Neuronal stem cell (in vitro differentiated cells): Measurements from ENCODE around the gene FAM3D.

Experiments
- DNase-seq: peaks from one replicate; pipeline ENCODE4 v3.0.0-alpha.2; 2013; ENCODE audit warnings: low spot score
- H2AFZ ChIP-seq: one replicate; pipeline ENCODE4 v1.6.1; 2013; ENCODE audit warnings: mild to moderate bottlenecking, low read length, inconsistent platforms
- H2AK5ac ChIP-seq: 2 replicates; pipeline ENCODE4 v1.6.1; 2013; ENCODE audit warnings: low read depth, mild to moderate bottlenecking, inconsistent platforms, low read length, moderate library complexity, mixed read lengths
- H2BK120ac ChIP-seq: 2 replicates; pipeline ENCODE4 v1.6.1; 2013; ENCODE audit warnings: low read depth, mild to moderate bottlenecking, inconsistent platforms, low read length, moderate library complexity, mixed read lengths
- H2BK12ac ChIP-seq: one replicate; pipeline ENCODE4 v1.6.1; 2013; ENCODE audit warnings: low read length, inconsistent platforms
- H2BK15ac ChIP-seq: 2 replicates; pipeline ENCODE4 v1.6.1; 2013; ENCODE audit warnings: mild to moderate bottlenecking, low read length, inconsistent platforms, mixed read lengths
- H2BK5ac ChIP-seq: one replicate; pipeline ENCODE4 v1.6.1; 2013; ENCODE audit warnings: inconsistent platforms, mild to moderate bottlenecking, low read length, moderate library complexity
- H3K14ac ChIP-seq: one replicate; pipeline ENCODE4 v1.6.1; 2013; ENCODE audit warnings: low read length, inconsistent platforms
- H3K18ac ChIP-seq: 2 replicates; pipeline ENCODE4 v1.6.1; 2013; ENCODE audit warnings: low read length, inconsistent platforms
- H3K23ac ChIP-seq: 2 replicates; pipeline ENCODE4 v1.6.1; 2013; ENCODE audit warnings: low read depth, mild to moderate bottlenecking, mixed read lengths, low read length, inconsistent platforms; ENCODE audit not compliant: poor library complexity
- H3K27ac ChIP-seq: replicated peaks from 3 replicates; pipeline ENCODE4 v1.5.1; 2013; ENCODE audit warnings: low read length, inconsistent platforms
- H3K27me3 ChIP-seq, 3 experiments: 2 replicates each; pipeline ENCODE4 v1.6.1; 2013; ENCODE audit warnings: low read length in 3 of 3, mild to moderate bottlenecking in 2 of 3, inconsistent platforms in 1 of 3, low read depth in 1 of 3, mixed read lengths in 1 of 3, moderate library complexity in 1 of 3; ENCODE audit not compliant: control insufficient read depth in 3 of 3, insufficient read depth in 3 of 3
- H3K36me3 ChIP-seq, 2 donors: replicated peaks in 1 of 2; 2 replicates each; pipeline ENCODE4 v1.6.1; 2013; ENCODE audit warnings: low read length in 2 of 2; ENCODE audit not compliant: control insufficient read depth in 2 of 2, insufficient read depth in 2 of 2
- H3K4ac ChIP-seq: 2 replicates; pipeline ENCODE4 v1.6.1; 2013; ENCODE audit warnings: inconsistent platforms, mild to moderate bottlenecking, low read length, moderate library complexity
- H3K4me1 ChIP-seq, 2 donors: 1 replicate in 1 of 2; 2 replicates in 1 of 2; pipeline ENCODE4 v1.6.1; 2013; ENCODE audit warnings: low read length in 2 of 2, low read depth in 1 of 2; ENCODE audit not compliant: control insufficient read depth in 2 of 2, insufficient read depth in 1 of 2
- H3K4me2 ChIP-seq: one replicate; pipeline ENCODE4 v1.6.1; 2013; ENCODE audit warnings: mild to moderate bottlenecking, low read length, inconsistent platforms; ENCODE audit not compliant: insufficient read depth, poor library complexity, severe bottlenecking
- H3K4me3 ChIP-seq, 2 donors: 2 replicates each; pipeline ENCODE4 v1.5.1; 2013; ENCODE audit warnings: low read length in 2 of 2, mild to moderate bottlenecking in 2 of 2, inconsistent platforms in 1 of 2, moderate library complexity in 1 of 2
- H3K79me1 ChIP-seq: one replicate; pipeline ENCODE4 v1.6.1; 2013; ENCODE audit warnings: low read depth, mild to moderate bottlenecking, inconsistent platforms, low read length, moderate library complexity
- H3K9ac ChIP-seq: one replicate; pipeline ENCODE4 v1.6.1; 2013; ENCODE audit warnings: mild to moderate bottlenecking, low read depth, low read length, inconsistent platforms; ENCODE audit not compliant: poor library complexity
- H3K9me3 ChIP-seq, 2 donors: replicated peaks in 1 of 2; 2 replicates each; pipeline versions ENCODE3 to v1.6.1; 2013; ENCODE audit warnings: low read length in 2 of 2, mild to moderate bottlenecking in 2 of 2, inconsistent platforms in 1 of 2, low read depth in 1 of 2, mixed read lengths in 1 of 2, moderate library complexity in 1 of 2; ENCODE audit not compliant: control insufficient read depth in 2 of 2, insufficient read depth in 1 of 2
- H4K8ac ChIP-seq: one replicate; pipeline ENCODE4 v1.6.1; 2013; ENCODE audit warnings: low read depth, mild to moderate bottlenecking, inconsistent platforms, low read length, moderate library complexity
- H4K91ac ChIP-seq: one replicate; pipeline ENCODE4 v1.6.1; 2013; ENCODE audit warnings: low read length, low read depth, mild to moderate bottlenecking, inconsistent platforms; ENCODE audit not compliant: poor library complexity
- WGBS, 2 donors: extraction: QIAGEN DNeasy Blood & Tissue Kit; methylation state at CpG; one replicate each; pipeline ENCODE4 v1.1.7; 2013; ENCODE audit warnings: missing lambda C conversion rate in 2 of 2, mixed read lengths in 1 of 2; ENCODE audit not compliant: insufficient read length in 2 of 2, insufficient replicate concordance in 1 of 2; ENCODE audit errors: extremely low coverage in 2 of 2; 5-methylcytosine and 5-hydroxymethylcytosine counted together

FAM3D gene

DNA sequence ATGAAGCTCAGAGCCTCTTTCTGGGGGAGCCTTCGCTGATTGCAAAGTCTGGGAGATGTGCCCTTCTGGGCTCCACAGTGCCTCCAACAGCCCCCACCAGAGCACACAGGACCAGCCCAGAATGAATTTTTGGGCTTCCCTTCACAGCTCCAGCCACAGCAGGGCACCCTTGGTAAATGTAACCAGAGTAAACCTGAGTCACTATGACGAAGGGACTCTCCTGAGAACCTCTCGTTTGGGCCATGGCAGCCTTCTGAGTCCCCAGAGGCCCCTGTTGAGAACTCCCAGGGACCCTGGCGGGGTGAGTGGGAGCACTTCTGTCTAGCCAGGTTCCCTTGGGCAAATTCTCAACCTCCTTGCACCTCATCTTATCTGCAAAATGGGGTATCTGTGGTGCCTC, 20.8 kb downstream of the FAM3D start:
- H3K9ac ChIP-seq = no peak overlapping the region

DNA sequence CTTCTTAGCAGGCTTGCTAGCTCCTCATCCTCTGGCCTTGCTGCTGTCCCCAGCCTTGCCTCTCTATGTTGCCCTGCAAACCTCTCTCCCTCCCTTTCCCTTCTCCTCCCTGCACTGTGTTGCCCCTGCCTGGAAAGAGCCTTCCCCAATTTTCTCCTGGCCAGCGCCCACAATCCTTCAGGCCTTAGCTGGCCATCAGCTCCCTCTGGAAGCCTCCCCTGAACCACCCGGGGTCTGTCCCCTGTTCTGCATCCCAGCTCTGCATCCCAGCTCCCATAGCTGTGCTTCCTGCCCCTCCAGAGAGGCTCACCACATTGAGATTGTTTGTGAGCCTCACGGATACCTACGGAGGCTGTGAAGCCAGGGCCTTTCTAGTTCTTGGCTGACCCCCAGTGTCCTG, 23.7 kb downstream of the FAM3D start:
- Histone ChIP-seq H2BK120ac (no peak overlapping the region), H2BK12ac (peak overlapping the region; percentile 50), H3K18ac (peak overlapping the region; percentile 16), H3K4ac (no peak overlapping the region), H2AK5ac (peak overlapping the region; percentile 5), H2AFZ (no peak overlapping the region), H3K9me3 (peaks cover 3% of the 10 kb centered on the region in 2 donors), H3K27ac (no peak overlapping the region), H2BK15ac (peak overlapping the region; percentile 2), H3K4me3 (no peak overlapping the region), H3K79me1 (no peaks in the 10 kb centered on the region), H3K9ac (no peak overlapping the region), H4K91ac (no peak overlapping the region), H4K8ac (no peak overlapping the region), H3K4me1 (peaks cover 0 to 6% of the 10 kb centered on the region in 2 donors), H2BK5ac (no peak overlapping the region), H3K36me3 (no peaks in the 10 kb centered on the region), H3K23ac (no peak overlapping the region), H3K14ac (no peak overlapping the region), H3K4me2 (no peak overlapping the region), H3K27me3 (no peaks in the 10 kb centered on the region)
- WGBS, 2 donors = no CpG with 5 or more reads among the region's 4 CpGs
- DNase-seq = no peak

More for the DNA sequence above, 20.8 kb downstream of the FAM3D start:
- no peak for DNase-seq
- H3K9me3 ChIP-seq = peaks cover 3 to 5% of the 10 kb centered on the region in 2 donors
- no peak overlapping the region for H3K4me3 ChIP-seq
- no peak overlapping the region for H3K18ac ChIP-seq
- H3K14ac ChIP-seq = peak overlapping the region; percentile 2
- no peak overlapping the region for H2BK12ac ChIP-seq
- no peak overlapping the region for H2AK5ac ChIP-seq
- H3K79me1 ChIP-seq = no peaks in the 10 kb centered on the region
- no peak overlapping the region for H2BK15ac ChIP-seq
- no peaks in the 10 kb centered on the region for H3K4me1 ChIP-seq
- no peak overlapping the region for H3K4ac ChIP-seq
- H3K27me3 ChIP-seq = no peaks in the 10 kb centered on the region
- H2BK5ac ChIP-seq = no peak overlapping the region
- H4K91ac ChIP-seq = no peak overlapping the region
- WGBS, 2 donors = no CpG with 5 or more reads among the region's 4 CpGs
- H2BK120ac ChIP-seq = no peak overlapping the region
- no peak overlapping the region for H3K23ac ChIP-seq
- H3K4me2 ChIP-seq = no peak overlapping the region
- no peaks in the 10 kb centered on the region for H3K36me3 ChIP-seq
- no peak overlapping the region for H2AFZ ChIP-seq
- no peak overlapping the region for H3K27ac ChIP-seq
- H4K8ac ChIP-seq = no peak overlapping the region

DNA sequence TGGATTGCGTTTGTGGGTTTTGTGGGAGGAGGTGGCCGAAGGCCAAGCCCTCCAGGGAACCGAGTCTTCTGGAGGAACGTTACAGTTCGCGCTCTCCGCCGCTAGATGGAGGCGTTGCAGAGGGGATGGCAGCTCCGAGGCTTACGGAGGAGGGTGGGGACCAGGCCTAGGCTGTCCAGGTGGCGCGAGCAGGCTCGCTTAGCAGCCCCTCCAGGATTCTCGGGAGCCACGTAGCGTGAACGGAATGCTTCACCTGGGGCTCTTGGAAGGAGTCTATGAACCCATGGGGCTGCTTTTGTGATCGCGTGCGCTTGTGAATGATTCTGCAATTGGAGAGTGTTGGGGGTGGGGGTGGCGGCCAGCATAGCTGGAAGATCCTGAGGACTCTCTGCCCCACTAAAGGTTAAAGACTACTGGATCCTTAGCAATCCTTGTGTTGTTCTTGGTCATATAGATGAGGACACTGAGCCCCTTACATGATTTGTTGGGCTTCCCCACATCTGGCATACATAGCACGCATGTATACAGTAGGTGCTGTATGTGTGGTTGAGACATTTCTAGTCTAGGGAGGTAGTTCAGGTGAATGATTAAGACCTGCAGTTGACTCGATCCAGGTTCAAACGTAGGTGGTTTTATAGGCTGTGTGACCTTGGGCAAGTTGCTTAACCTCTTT, 25.7 kb downstream of the FAM3D start:
- Histone ChIP-seq H3K9ac (no peak overlapping the region), H3K4me3 (no peak overlapping the region), H3K27ac (no peak overlapping the region), H3K79me1 (no peaks in the 10 kb centered on the region), H2BK5ac (no peak overlapping the region), H3K18ac (no peak overlapping the region), H2BK15ac (no peak overlapping the region), H3K36me3 (no peaks in the 10 kb centered on the region), H4K8ac (no peak overlapping the region), H2BK12ac (no peak overlapping the region), H2AFZ (peak overlapping the region; percentile 61), H3K27me3 (no peaks in the 10 kb centered on the region), H3K4me1 (peaks cover 3 to 6% of the 10 kb centered on the region in 2 donors), H3K9me3 (peaks cover 2 to 3% of the 10 kb centered on the region in 2 donors), H3K4me2 (no peak overlapping the region), H4K91ac (no peak overlapping the region), H3K23ac (no peak overlapping the region), H3K14ac (no peak overlapping the region), H3K4ac (no peak overlapping the region), H2AK5ac (no peak overlapping the region), H2BK120ac (no peak overlapping the region)
- DNase-seq = peak; percentile 58
- no CpG with 5 or more reads among the region's 25 CpGs for WGBS, 2 donors

DNA sequence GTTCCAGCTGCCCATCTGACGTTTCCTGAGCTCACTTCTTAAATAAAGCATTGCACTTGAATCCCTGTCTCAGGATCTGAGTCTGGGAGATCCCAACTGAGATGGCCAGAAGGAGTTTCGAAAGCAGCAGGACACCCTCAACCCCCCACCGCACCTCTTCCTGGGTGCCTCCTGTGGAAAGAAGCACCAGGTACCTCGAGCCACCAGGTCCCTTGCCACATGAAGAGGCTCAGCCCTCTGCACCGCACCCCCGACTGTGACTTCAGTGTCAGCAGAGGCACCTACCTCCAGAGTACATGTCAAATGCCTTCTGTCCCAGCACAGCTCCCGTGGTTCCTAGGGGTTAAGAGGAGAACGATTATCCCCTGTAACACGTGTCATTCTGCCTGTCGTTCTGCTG, 26.7 kb downstream of the FAM3D start:
- Histone ChIP-seq H3K4me3 (no peak overlapping the region), H3K27me3 (no peaks in the 10 kb centered on the region), H3K18ac (no peak overlapping the region), H2BK5ac (no peak overlapping the region), H2BK15ac (peak overlapping the region; percentile 52), H2BK12ac (no peak overlapping the region), H2AFZ (no peak overlapping the region), H4K91ac (peak overlapping the region; percentile 20), H3K9ac (peak overlapping the region; percentile 45), H3K4me1 (peaks cover 3 to 6% of the 10 kb centered on the region in 2 donors), H2AK5ac (peak overlapping the region; percentile 56), H3K27ac (no peak overlapping the region), H3K9me3 (peaks cover 2 to 3% of the 10 kb centered on the region in 2 donors), H3K23ac (no peak overlapping the region), H3K4me2 (no peak overlapping the region), H2BK120ac (no peak overlapping the region), H3K14ac (no peak overlapping the region), H3K79me1 (no peaks in the 10 kb centered on the region), H3K36me3 (no peaks in the 10 kb centered on the region), H3K4ac (no peak overlapping the region), H4K8ac (no peak overlapping the region)
- no peak for DNase-seq
- no CpG with 5 or more reads among the region's 10 CpGs for WGBS, 2 donors
